ENCODE results near the gene POM121.
"Not testable (repeated sequence)": the region's sequence is repeated elsewhere in the genome, so short reads cannot be mapped to it uniquely, and the experiment has no call there.

POM121 gene

DNA sequence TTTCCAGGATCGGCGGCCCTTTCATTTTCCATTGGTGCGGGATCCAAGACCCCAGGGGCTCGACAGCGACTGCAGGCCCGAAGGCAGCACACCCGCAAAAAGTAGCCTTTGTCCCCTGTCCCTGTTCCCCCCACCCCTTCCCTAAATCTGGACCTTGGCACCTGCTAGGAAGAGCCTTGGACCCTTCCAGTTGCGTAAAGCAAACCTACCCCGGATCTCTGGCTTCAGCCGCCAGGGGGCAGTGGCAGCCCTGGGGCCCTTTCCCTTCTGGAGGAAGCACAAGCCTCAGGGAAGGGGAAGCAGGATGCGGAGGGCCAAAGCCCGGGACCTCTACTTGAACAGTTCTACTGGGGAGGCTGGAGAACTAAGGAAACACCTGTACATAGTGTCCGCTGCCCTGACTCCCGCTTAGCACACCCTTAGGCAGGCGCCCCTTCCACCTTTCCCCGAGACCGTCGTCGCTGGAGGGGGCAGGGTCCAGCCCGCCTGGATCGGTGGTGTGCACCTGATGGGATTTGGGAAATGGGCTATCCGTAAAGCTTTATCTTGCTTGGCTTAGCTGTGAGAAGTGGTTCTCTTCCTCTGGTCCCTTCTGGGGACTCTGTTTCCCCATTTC, 21.3 kb downstream of the POM121 start:
- DNase-seq (ENCODE audit: extremely low spot score, insufficient read length, low read depth); FAIRE-seq: not testable (repeated sequence)

- DNase-seq (ENCODE audit: extremely low spot score, insufficient read length, low read depth); FAIRE-seq: not testable (repeated sequence)
Measured at GRCh38 chr7:72948714-72949113, 23.8 kb downstream of the POM121 start.

DNA sequence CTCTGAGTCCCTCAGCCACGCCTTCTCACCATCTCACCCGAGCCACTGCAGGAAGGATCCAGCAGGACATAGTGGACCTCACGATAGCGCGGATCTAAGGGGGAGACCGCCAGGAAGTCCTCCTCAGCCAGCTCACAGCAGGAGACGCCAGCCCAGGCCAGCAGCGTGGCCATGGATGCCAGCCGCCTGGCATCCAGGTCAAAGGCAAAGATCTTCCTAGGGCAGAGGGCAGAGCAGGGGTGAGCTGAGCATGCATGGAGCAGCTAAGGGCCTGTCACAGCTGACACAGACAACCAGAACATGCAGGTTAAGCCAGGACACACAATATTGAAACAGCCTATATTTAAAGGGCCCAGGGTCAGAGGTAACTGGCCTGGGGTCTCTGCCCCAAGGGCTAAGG, 24.4 kb downstream of the POM121 start:
- DNase-seq (ENCODE audit: extremely low spot score, insufficient read length, low read depth); FAIRE-seq: not testable (repeated sequence)

- FAIRE-seq; DNase-seq (ENCODE audit: extremely low spot score, insufficient read length, low read depth): not testable (repeated sequence)
Measured at GRCh38 chr7:72949686-72950085, 24.8 kb downstream of the POM121 start.

DNA sequence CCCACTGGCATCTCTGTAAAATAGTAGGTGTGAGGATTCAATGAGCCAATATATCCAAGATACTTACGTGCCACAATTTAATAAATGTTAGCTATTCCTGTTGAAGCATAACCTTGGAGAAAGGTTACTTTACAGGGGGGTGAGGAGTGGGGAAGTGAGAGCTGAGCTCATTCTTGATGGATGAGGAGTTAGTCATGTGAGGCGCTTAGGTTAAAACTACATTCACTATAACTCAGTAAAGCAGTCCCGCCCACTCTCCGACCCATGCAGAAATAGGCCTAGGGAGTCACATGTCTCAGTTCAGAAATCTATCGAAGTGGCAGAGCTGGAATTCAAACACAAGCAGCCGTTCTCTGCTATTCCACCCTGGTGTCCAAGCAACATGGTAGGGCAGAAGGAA, 25.5 kb downstream of the POM121 start:
- not testable (repeated sequence) for FAIRE-seq; DNase-seq (ENCODE audit: extremely low spot score, insufficient read length, low read depth)

- peak; percentile 42 for FAIRE-seq
Measured at GRCh38 chr7:72953901-72954562, 29.1 kb downstream of the POM121 start.

GRCh38 chr7:72954563-72955198, 29.8 kb downstream of the POM121 start:
- FAIRE-seq = peak; percentile 92
- DNase-seq (ENCODE audit: extremely low spot score, insufficient read length, low read depth) = not testable (repeated sequence)

More at GRCh38 chr7:72953901-72954562, 29.1 kb downstream of the POM121 start:
- DNase-seq (ENCODE audit: extremely low spot score, insufficient read length, low read depth) = not testable (repeated sequence)

DNA sequence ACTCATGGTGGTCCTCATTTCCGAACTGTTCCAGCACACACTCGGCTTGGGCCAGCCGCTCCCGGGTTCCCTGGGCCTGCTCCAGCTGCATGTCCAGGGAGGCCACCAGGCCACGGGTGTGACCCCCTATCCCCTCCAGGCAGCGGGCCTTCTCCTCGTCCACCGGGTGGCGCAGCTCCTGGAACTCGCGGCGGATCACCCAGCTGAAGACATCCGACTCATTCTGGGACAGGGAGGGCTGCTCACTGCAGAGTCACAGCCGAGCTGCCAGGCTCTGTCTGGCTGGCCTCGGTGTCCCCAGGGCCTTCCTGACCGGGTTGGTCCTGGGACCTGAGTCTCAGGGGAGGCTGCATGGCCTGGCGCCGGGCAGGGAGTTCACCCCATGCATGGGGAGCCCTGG, 35.1 kb downstream of the POM121 start:
- not testable (repeated sequence) for DNase-seq (ENCODE audit: extremely low spot score, insufficient read length, low read depth); FAIRE-seq

DNA sequence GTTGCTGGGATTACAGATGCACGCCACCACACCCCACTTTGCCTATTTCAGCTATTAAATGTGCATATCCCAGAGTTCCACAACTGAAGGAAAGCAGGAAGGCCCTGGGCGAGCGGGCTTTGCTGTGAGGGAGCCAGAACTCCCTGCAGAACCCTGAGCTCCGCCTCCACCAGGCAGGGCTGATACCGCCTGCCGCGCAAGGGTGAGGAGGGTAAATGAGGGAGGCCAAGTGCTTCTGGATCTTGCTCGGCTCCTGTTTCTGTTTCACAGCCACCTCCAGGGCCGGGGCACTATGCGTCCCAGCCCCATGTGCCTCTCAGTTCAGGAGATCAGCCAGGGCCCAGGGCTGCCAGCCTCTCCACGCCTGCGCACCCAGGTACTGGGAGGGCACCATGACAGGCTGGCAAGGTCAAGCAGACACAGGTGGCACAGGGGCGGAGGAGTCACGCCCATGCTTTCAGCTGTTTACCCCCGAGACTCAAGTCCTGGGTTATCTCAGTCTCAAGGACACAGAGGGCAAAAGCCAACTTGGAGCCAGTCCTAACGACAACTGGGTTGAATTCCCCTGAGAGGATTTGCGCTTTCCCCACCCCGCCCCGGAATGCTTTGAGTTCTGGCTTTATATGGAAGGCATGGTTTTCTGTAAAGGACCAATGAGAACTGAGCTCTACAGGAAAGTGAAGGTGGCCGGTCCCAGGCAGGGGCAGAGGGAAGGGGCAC, 35.9 kb downstream of the POM121 start:
- not testable (repeated sequence) for DNase-seq (ENCODE audit: extremely low spot score, insufficient read length, low read depth); FAIRE-seq

DNA sequence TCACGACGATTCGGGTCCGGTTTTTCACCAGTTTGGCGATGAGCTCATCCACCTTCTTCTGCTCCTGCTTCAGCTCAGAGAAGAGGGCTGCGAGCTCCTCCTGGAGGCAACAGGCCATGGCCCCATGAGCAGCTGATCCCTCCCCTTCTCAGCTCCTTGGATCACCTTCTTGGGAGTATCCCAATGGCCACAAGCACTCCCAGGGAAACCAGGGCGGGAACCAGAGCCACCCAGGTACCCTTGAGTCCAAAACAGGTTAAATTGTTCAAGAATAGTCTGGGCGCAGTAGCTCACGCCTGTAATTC, 36.4 kb downstream of the POM121 start:
- not testable (repeated sequence) for DNase-seq (ENCODE audit: extremely low spot score, insufficient read length, low read depth); FAIRE-seq

- DNase-seq (ENCODE audit: extremely low spot score, insufficient read length, low read depth); FAIRE-seq: not testable (repeated sequence)
Measured at GRCh38 chr7:72963056-72963455, 38.2 kb downstream of the POM121 start.

- not testable (repeated sequence) for FAIRE-seq; DNase-seq (ENCODE audit: extremely low spot score, insufficient read length, low read depth)
Measured at GRCh38 chr7:72965186-72965975, 40.5 kb downstream of the POM121 start.

DNA sequence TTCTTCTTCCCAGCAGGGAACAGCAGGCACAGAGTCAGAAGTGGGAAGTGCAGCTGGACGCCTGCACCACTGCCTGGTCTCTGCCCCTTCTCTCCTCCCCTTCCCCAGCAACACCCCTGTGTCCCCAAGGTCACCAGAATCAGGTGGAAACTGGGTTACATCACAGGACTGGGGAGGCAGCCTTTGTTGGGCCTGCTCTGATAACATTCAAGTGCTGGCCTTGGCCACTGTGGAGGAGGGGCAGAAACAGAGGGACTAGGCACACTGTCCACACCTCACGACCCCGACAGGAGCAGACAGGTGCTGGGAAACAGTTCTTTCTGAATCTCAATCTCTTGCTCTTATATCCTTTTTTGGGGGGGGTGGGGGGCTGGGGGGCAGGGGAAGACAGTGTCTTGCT, 42.0 kb downstream of the POM121 start:
- not testable (repeated sequence) for DNase-seq (ENCODE audit: extremely low spot score, insufficient read length, low read depth); FAIRE-seq

- FAIRE-seq; DNase-seq (ENCODE audit: extremely low spot score, insufficient read length, low read depth): not testable (repeated sequence)
Measured at GRCh38 chr7:72968980-72969516, 44.2 kb downstream of the POM121 start, which contains the start of gene TRIM74. Gene TRIM74 (minus strand): TSS chr7:72969466. CDS start chr7:72966157, 3,309 bp downstream.

DNA sequence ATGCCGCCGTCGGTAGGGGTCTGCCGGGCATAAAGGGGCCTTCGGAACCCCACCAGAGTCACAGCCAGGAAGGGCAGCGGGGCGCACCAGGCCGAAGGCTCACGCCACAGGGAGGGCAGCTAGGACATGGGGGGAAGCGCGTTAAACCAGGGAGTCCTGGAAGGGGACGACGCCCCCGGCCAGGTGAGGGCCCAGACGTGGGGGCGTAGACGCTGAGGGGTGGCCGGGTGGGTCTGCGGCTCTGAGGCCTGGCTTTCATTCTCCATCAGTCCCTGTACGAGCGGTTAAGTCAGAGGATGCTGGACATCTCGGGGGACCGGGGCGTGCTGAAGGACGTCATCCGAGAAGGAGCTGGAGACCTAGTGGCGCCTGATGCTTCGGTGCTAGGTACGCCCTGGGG, 44.8 kb downstream of the POM121 start:
- FAIRE-seq; DNase-seq (ENCODE audit: extremely low spot score, insufficient read length, low read depth): not testable (repeated sequence)

- DNase-seq (ENCODE audit: extremely low spot score, insufficient read length, low read depth); FAIRE-seq: not testable (repeated sequence)
Measured at GRCh38 chr7:72971505-72971904, 46.6 kb downstream of the POM121 start.

DNA sequence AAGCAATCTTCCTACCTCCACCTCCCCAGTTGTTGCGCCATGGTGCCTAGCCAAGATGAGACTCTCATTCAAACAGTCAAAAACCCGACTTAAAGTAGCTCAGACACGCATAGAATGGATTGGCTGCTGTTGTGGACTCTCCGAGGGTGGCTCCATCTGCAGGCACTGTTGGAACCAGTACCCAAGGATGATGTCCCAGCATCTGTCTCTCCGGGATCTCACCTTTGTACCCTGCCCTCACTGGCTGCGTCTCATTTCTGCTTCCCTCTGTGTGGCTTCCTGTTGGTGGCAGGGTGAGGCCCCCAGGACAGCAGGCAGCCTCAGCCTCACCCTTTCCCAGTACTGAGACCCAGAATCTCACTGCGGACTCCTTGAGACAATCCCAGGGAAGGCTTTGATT, 49.9 kb downstream of the POM121 start:
- not testable (repeated sequence) for DNase-seq (ENCODE audit: extremely low spot score, insufficient read length, low read depth); FAIRE-seq

GRCh38 chr7:72975656-72976286, 50.9 kb downstream of the POM121 start:
- DNase-seq (ENCODE audit: extremely low spot score, insufficient read length, low read depth); FAIRE-seq: not testable (repeated sequence)

GRCh38 chr7:72976434-72976833, 51.5 kb downstream of the POM121 start:
- not testable (repeated sequence) for DNase-seq (ENCODE audit: extremely low spot score, insufficient read length, low read depth); FAIRE-seq
